Measurements from ENCODE around the gene SLC25A38.

The SLC25A38 gene

GRCh38 chr3:39423436-39423970, 40.3 kb downstream of the SLC25A38 start:
- FAIRE-seq (no peak), DNase-seq (ENCODE audit: insufficient read length) (no peak)
- no peak for TF ChIP-seq TAF1 (IDR thresholded peaks at IDR 0.05; ENCODE audit: borderline replicate concordance, low read depth, low read length)
- no peak for TF ChIP-seq POLR2AphosphoS5 (IDR thresholded peaks at IDR 0.05; ENCODE audit: low read depth, low read length)
- no peak for TF ChIP-seq POLR2A (IDR thresholded peaks at IDR 0.05; ENCODE audit: low read depth, low read length)

GRCh38 chr3:39426312-39426711, 43.1 kb downstream of the SLC25A38 start:
- FAIRE-seq = no peak
- no peak for DNase-seq (ENCODE audit: insufficient read length)
- TF ChIP-seq TAF1 (IDR thresholded peaks at IDR 0.05; ENCODE audit: borderline replicate concordance, low read depth, low read length) (no peak), POLR2AphosphoS5 (IDR thresholded peaks at IDR 0.05; ENCODE audit: low read depth, low read length) (no peak), POLR2A (IDR thresholded peaks at IDR 0.05; ENCODE audit: low read depth, low read length) (no peak)

- FAIRE-seq = no peak
- no peak for DNase-seq (ENCODE audit: insufficient read length)
- no peak for TF ChIP-seq POLR2AphosphoS5 (IDR thresholded peaks at IDR 0.05; ENCODE audit: low read depth, low read length)
- no peak for TF ChIP-seq POLR2A (IDR thresholded peaks at IDR 0.05; ENCODE audit: low read depth, low read length)
- TF ChIP-seq TAF1 (IDR thresholded peaks at IDR 0.05; ENCODE audit: borderline replicate concordance, low read depth, low read length) = no peak
Measured at GRCh38 chr3:39427506-39427905, 44.3 kb downstream of the SLC25A38 start.

- DNase-seq (ENCODE audit: insufficient read length) = no peak
- no peak for FAIRE-seq
- TF ChIP-seq TAF1 (IDR thresholded peaks at IDR 0.05; ENCODE audit: borderline replicate concordance, low read depth, low read length) = no peak
- no peak for TF ChIP-seq POLR2A (IDR thresholded peaks at IDR 0.05; ENCODE audit: low read depth, low read length)
- no peak for TF ChIP-seq POLR2AphosphoS5 (IDR thresholded peaks at IDR 0.05; ENCODE audit: low read depth, low read length)
Measured at GRCh38 chr3:39428745-39429201, 45.6 kb downstream of the SLC25A38 start.

- TF ChIP-seq POLR2AphosphoS5 (IDR thresholded peaks at IDR 0.05; ENCODE audit: low read depth, low read length) = no peak
- TF ChIP-seq POLR2A (IDR thresholded peaks at IDR 0.05; ENCODE audit: low read depth, low read length) = no peak
- TF ChIP-seq TAF1 (IDR thresholded peaks at IDR 0.05; ENCODE audit: borderline replicate concordance, low read depth, low read length) = no peak
- DNase-seq (ENCODE audit: insufficient read length) (no peak), FAIRE-seq (no peak)
Measured at GRCh38 chr3:39429466-39429865, 46.3 kb downstream of the SLC25A38 start.

- no peak for DNase-seq (ENCODE audit: insufficient read length)
- no peak for FAIRE-seq
- TF ChIP-seq POLR2AphosphoS5 (IDR thresholded peaks at IDR 0.05; ENCODE audit: low read depth, low read length) = no peak
- no peak for TF ChIP-seq TAF1 (IDR thresholded peaks at IDR 0.05; ENCODE audit: borderline replicate concordance, low read depth, low read length)
- no peak for TF ChIP-seq POLR2A (IDR thresholded peaks at IDR 0.05; ENCODE audit: low read depth, low read length)
Measured at GRCh38 chr3:39432342-39432741, 49.2 kb downstream of the SLC25A38 start.

- no peak for DNase-seq (ENCODE audit: insufficient read length)
Measured at GRCh38 chr3:39433642-39434041, 50.5 kb downstream of the SLC25A38 start.

GRCh38 chr3:39434574-39434973, 51.4 kb downstream of the SLC25A38 start:
- DNase-seq (ENCODE audit: insufficient read length) (no peak), FAIRE-seq (no peak)
- no peak for TF ChIP-seq POLR2A (IDR thresholded peaks at IDR 0.05; ENCODE audit: low read depth, low read length)
- no peak for TF ChIP-seq TAF1 (IDR thresholded peaks at IDR 0.05; ENCODE audit: borderline replicate concordance, low read depth, low read length)

More at GRCh38 chr3:39433642-39434041, 50.5 kb downstream of the SLC25A38 start:
- no peak for FAIRE-seq
- TF ChIP-seq POLR2A (IDR thresholded peaks at IDR 0.05; ENCODE audit: low read depth, low read length) (no peak), TAF1 (IDR thresholded peaks at IDR 0.05; ENCODE audit: borderline replicate concordance, low read depth, low read length) (no peak), POLR2AphosphoS5 (IDR thresholded peaks at IDR 0.05; ENCODE audit: low read depth, low read length) (no peak)

- FAIRE-seq (no peak), DNase-seq (ENCODE audit: insufficient read length) (no peak)
- TF ChIP-seq TAF1 (IDR thresholded peaks at IDR 0.05; ENCODE audit: borderline replicate concordance, low read depth, low read length) (no peak), POLR2AphosphoS5 (IDR thresholded peaks at IDR 0.05; ENCODE audit: low read depth, low read length) (no peak), POLR2A (IDR thresholded peaks at IDR 0.05; ENCODE audit: low read depth, low read length) (no peak)
Measured at GRCh38 chr3:39435006-39435748, 52.0 kb downstream of the SLC25A38 start.

- FAIRE-seq (no peak), DNase-seq (ENCODE audit: insufficient read length) (no peak)
- TF ChIP-seq TAF1 (IDR thresholded peaks at IDR 0.05; ENCODE audit: borderline replicate concordance, low read depth, low read length) (no peak), POLR2AphosphoS5 (IDR thresholded peaks at IDR 0.05; ENCODE audit: low read depth, low read length) (no peak), POLR2A (IDR thresholded peaks at IDR 0.05; ENCODE audit: low read depth, low read length) (no peak)
Measured at GRCh38 chr3:39438880-39439279, 55.7 kb downstream of the SLC25A38 start.

GRCh38 chr3:39440316-39440715, 57.1 kb downstream of the SLC25A38 start:
- no peak for TF ChIP-seq POLR2AphosphoS5 (IDR thresholded peaks at IDR 0.05; ENCODE audit: low read depth, low read length)
- TF ChIP-seq TAF1 (IDR thresholded peaks at IDR 0.05; ENCODE audit: borderline replicate concordance, low read depth, low read length) = no peak
- no peak for TF ChIP-seq POLR2A (IDR thresholded peaks at IDR 0.05; ENCODE audit: low read depth, low read length)
- FAIRE-seq = no peak
- no peak for DNase-seq (ENCODE audit: insufficient read length)

- no peak for FAIRE-seq
- DNase-seq (ENCODE audit: insufficient read length) = no peak
- TF ChIP-seq POLR2A (IDR thresholded peaks at IDR 0.05; ENCODE audit: low read depth, low read length) = no peak
Measured at GRCh38 chr3:39443530-39443929, 60.4 kb downstream of the SLC25A38 start.
